Esophagus squamous epithelium (tissue), 4 donors: ENCODE results near the gene ALKBH3.

Source experiments
- CTCF ChIP-seq, 6 experiments: fragments of 450-650 bp in 4 of 6; fragments of 200-600 bp in 2 of 6; sonication (generic) in 2 of 6; IDR thresholded peaks; one replicate each; pipeline ENCODE4 v1.5.1; 2016 to 2019; ENCODE audit warnings: antibody characterized with exemption in 6 of 6, mild to moderate bottlenecking in 4 of 6, moderate library complexity in 4 of 6
- POLR2A ChIP-seq, 4 donors: fragments of 450-650 bp; IDR thresholded peaks; one replicate each; pipeline ENCODE4 v1.6.1; 2017; ENCODE audit warnings: antibody characterized with exemption in 4 of 4, mild to moderate bottlenecking in 4 of 4, moderate library complexity in 3 of 4

- TF ChIP-seq CTCF (IDR thresholded peaks at IDR 0.05): no peak
- TF ChIP-seq POLR2A (IDR thresholded peaks at IDR 0.05): no peak
These were observed 46.3 kb upstream of the ALKBH3 start for GRCh38 chr11:43834286-43834685.
